ENCODE measurements around the gene GADD45GIP1.
"Not testable (repeated sequence)": the region's sequence is repeated elsewhere in the genome, so short reads cannot be mapped to it uniquely, and the experiment has no call there.

GADD45GIP1 gene

DNA sequence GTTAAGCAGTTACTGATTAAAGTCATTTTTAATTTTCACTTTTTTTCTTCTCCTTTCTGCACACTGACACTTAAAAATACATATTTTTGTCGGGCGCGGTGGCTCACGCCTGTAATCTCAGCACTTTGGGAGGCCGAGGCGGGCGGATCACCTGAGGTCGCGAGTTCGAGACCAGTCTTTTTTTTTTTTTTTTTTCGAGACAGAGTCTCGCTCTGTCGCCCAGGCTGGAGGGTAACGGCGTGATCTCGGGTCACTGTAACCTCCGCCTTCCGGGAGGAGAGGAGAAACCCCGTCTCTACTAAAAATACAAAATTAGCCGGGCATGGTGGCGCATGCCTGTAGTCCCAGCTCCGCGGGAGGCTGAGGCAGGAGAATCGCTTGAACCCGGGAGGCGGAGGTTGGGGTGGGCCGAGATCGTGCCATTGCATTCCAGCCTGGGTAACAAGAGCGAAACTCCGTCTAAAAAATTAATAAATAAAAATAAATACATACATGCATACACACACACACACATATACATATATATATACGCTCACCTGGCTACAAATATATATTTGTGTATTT lies 448 bp upstream of the GADD45GIP1 start:
- DNase-seq (ENCODE audit: low read depth) = not testable (repeated sequence)

- no peak for DNase-seq (ENCODE audit: low read depth)
Observed at GRCh38 chr19:12955996-12956395, 1.0 kb downstream of the GADD45GIP1 start.

- not testable (repeated sequence) for DNase-seq (ENCODE audit: low read depth)
Observed at GRCh38 chr19:12955575-12955974, 1.4 kb downstream of the GADD45GIP1 start.

- DNase-seq (ENCODE audit: low read depth) = no peak
Observed at GRCh38 chr19:12954612-12954962, 2.4 kb downstream of the GADD45GIP1 start.

DNA sequence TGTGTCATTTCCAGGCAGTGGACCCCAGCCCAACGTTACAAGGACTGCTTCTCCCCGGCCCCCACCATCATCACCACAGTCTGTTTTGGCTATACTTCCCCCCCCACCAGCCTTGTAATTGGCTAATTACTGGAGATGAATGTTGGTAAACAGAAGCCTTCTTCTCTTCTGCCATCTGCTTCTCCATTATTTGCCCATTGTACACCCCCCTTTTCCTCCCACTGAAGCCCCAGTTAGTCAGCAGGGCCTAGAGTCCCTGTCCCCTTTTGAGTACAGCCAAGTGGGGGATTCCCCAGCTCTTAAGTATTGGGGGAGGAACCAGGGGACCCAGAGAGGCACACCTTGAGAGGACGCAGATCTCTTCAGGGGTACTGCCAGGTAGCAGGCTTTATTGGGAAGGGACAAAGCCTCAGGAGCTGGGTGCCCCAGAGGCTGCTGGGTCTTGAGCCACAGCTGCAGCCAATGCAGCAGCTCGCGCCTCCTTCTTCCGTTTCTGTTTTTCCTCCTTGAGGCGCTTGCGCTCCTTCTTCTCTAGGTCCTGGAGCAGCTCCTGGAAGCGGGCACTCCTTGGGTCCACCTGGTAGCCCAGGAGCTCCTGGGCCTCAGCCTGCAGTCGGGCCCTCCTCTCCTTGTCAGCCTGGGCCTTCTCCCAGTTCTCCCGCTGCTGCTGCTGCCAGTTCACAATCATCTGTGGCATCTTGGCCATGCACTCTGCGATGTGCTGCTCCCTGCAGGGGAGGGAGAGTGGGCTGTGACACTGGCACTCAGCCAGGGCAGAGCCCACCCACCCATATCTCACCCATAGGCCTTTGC lies 3.0 kb downstream of the GADD45GIP1 start:
- DNase-seq (ENCODE audit: low read depth) = no peak

GRCh38 chr19:12953138-12953798 lies 3.8 kb downstream of the GADD45GIP1 start:
- DNase-seq (ENCODE audit: low read depth) = no peak

DNA sequence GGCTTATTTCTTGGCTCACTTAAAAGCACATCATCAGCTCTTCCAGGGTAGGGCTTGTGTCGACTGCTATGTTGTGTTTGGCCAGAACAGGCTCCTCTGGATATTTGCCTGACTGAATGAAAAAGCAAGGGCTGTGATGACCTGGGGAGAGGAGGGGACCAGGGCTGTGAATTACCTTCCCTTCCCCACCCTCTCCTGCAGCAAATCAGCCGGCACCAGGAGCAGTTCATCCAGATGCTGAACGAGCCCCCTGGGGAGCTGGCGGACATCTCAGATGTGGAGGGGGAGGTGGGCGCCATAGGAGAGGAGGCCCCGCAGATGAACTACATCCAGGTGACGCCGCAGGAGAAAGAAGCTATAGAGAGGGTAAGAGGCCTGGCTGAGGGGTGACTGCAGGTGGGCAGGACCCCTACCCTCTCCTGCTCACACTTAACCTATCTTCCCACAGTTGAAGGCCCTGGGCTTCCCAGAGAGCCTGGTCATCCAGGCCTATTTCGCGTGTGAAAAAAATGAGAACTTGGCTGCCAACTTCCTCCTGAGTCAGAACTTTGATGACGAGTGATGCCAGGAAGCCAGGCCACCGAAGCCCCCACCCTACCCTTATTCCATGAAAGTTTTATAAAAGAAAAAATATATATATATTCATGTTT lies 4.4 kb downstream of the GADD45GIP1 start:
- no peak for DNase-seq (ENCODE audit: low read depth)

DNA sequence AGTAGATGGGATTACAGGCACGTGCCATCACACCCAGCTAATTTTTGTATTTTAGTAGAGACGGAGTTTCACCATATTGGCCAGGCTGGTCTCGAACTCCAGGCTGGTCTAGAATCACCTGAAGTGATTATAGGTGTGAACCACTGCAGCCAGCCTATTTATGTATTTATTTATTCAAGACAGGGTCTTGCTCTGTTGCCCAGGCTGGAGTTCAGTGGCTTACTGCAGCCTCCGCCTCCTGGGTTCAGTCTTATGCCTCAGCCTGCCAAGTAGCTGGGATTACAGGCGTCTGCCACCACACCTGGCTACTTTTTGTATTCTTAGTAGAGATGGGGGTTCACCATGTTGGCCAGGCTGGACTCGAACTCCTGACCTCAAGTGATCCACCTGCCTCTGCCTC lies 5.0 kb downstream of the GADD45GIP1 start:
- DNase-seq (ENCODE audit: low read depth) = not testable (repeated sequence)

DNA sequence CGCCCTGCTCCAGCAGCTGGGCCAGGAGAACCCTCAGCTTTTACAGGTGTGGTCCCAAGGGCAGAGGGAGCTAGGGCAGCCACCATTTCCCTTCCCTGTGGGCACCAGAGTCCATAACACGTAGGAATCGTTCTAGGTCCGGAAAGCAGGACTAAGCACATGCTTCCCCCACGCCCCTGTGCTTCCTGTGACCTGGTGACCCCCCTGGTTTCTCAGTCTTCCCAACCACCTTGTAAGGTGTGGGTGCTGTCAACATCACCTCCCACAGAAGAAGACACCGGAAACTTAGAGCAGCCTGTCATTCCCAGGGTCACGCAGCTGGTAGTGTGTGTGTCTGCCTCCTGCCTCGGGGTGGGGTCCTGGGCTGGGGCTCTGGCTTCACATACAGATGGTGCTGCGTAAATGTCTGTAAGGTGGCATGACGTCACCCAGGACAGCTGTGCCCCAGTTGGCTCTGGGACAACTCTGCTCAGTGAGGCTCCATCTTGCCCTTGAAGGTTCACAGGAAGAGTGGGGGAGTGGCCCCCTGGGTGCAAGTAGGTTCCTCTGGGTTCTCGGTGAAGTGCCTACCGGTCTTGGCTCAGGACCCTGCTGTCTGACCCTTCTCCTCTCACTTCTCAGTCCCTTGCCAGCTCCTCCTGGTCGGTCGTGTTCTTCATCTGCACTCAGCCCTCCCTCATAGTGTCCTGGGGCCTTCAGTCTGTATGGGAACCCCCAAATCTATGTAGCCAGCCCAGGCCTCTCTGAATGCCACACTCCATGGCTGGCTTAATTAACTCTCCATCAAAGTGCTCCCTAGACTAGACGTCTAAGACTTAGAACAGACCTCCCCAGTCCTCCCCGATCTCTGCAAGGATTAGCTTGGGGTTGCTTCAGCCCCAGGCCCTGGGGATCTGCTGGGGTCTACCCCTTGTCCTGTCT lies 7.4 kb downstream of the GADD45GIP1 start:
- no peak for DNase-seq (ENCODE audit: low read depth)

DNA sequence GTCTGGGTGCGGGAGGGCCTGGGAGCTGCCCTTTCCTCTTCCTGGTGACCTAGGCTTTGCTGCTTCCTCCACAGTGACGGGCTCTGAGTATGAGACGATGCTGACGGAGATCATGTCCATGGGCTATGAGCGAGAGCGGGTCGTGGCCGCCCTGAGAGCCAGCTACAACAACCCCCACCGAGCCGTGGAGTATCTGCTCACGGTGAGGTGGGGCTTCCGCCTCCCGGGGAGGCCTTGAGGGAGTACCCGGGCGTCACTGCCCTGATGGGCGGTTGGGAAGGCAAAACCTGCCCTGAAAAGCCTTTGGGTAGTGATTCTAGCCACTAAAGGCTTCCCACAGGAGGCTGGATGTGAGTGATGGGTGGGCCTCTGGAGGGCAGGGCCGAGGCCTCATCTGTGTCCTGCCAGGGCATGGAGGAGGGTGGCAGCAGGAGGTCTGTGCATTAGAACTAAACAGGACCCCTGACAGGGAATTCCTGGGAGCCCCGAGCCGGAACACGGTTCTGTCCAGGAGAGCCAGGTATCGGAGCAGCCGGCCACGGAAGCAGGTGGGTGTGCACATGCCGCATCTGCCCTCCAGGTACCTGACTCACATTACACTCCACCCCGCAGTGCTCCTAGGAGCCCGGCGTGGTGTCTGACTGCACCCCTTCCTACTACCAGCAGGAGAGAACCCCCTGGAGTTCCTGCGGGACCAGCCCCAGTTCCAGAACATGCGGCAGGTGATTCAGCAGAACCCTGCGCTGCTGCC lies 8.2 kb downstream of the GADD45GIP1 start:
- no peak for DNase-seq (ENCODE audit: low read depth)

- no peak for DNase-seq (ENCODE audit: low read depth)
Observed at GRCh38 chr19:12947702-12948611, 9.1 kb downstream of the GADD45GIP1 start.

DNA sequence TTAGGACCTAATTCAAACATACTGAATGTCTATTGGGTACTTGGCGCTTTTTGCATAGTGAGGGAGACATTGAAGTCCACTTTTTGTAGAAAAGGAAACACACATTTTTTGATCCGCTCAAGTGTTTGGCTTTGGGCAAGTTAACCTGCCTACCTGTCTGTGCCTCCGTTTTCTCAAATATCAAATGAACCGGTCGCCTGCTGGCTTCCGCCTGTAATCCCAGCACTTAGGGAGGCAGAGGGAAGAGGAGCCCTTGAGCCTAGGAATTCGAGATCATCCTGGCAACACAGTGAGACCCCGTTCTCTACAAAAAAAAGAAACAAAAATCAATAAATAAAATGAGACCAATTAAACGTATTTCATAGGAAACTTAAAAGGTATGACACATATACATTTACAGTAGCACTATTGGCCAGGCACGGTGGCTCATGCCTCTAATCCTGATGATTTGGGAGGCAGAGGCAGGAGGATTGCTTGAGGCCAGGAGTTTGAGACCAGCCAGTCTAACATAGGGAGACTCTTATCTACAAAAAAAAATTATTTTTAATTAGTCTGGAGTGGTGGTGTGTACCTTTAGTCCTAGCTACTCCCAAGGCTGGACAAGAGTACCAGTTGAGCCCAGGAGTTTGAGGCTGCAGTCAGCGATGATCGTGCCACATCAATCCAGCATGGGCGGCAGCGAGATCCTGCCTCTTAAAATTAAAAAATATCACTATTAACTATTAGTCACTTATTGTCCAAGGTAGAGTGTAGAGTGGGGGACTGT lies 10.1 kb downstream of the GADD45GIP1 start:
- no peak for DNase-seq (ENCODE audit: low read depth)

- DNase-seq (ENCODE audit: low read depth) = peak; percentile 53
Observed at GRCh38 chr19:12946092-12946721, 10.8 kb downstream of the GADD45GIP1 start.

DNA sequence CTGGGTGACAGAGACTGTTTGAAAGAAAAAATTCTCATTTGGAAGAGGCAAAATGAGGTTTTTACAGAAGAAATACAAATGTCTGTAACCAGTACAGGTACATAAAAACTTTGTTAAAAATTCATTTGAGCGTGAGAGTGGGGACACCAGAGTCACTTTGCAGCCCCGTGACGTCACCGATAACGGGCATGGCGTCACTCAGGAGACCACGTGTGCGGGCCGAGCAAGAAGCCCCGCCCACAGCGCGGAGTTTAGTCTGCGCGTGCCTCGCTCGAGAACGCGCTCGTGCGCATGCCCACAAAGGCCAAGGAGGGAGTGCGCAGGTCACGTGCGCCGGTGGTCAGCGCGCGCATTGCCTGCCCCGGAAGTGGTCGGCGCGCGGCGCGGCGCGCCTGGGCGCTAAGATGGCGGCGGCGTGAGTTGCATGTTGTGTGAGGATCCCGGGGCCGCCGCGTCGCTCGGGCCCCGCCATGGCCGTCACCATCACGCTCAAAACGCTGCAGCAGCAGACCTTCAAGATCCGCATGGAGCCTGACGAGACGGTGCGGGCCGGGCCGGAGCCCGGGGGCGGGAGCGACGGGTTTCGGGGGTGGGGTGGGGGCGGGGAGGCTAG lies 11.4 kb downstream of the GADD45GIP1 start, which contains the start of gene RAD23A:
TSS of gene RAD23A (plus strand) at position 384 of the 613 bp plus-strand sequence. CDS start at position 471, 87 bp downstream.
- peak; percentile 96 for DNase-seq (ENCODE audit: low read depth)

DNA sequence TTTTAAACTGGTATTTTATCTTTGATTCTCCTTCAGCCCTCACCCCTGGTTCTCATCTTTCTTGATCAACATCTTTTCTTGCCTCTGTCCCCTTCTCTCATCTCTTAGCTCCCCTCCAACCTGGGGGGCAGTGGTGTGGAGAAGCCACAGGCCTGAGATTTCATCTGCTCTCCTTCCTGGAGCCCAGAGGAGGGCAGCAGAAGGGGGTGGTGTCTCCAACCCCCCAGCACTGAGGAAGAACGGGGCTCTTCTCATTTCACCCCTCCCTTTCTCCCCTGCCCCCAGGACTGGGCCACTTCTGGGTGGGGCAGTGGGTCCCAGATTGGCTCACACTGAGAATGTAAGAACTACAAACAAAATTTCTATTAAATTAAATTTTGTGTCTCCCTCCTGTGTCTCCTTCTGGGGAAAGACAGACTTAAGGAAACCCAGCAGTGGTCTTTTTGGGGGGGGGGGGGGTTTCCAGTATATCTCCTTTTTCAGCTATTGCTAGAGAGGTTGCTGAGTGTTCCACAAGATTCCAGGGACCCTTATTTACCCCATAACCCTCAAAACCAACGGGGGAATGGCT lies 12.8 kb downstream of the GADD45GIP1 start:
- DNase-seq (ENCODE audit: low read depth) = no peak

DNA sequence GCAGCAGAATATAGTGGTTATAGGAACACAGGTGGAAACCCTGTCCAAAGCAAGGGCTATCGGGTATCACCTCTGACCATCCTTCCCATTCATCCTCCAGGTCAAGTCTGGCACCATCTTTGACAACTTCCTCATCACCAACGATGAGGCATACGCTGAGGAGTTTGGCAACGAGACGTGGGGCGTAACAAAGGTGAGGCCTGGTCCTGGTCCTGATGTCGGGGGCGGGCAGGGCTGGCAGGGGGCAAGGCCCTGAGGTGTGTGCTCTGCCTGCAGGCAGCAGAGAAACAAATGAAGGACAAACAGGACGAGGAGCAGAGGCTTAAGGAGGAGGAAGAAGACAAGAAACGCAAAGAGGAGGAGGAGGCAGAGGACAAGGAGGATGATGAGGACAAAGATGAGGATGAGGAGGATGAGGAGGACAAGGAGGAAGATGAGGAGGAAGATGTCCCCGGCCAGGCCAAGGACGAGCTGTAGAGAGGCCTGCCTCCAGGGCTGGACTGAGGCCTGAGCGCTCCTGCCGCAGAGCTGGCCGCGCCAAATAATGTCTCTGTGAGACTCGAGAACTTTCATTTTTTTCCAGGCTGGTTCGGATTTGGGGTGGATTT lies 13.5 kb downstream of the GADD45GIP1 start:
- no peak for DNase-seq (ENCODE audit: low read depth)

DNA sequence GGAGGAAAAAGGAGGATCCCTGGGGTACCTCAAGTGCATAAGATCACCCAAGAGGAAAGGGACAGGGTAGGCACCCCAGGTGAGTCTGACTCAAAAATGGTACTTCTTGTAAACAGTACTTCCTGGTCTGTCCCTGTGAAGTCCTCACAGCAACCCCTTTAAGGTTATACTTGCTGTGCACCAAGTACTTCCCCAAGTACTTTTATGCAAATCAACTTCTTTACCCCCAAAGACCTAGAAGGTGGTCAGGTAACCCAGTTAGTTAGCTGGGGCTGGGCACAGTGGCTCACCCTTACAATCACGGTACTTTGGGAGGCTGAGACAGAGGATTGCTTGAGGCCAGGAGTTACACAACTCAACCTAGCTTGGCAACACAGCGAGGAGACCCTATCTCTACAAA lies 16.1 kb downstream of the GADD45GIP1 start:
- DNase-seq (ENCODE audit: low read depth) = no peak
